Measurements from ENCODE around the gene ABCA10. TPM values are rescaled to one million over a fixed set of nuclear protein-coding genes. Genes with fewer than 3 reads are reported as not detected.
A peak's percentile ranks its signal among the peaks of the same experiment; 100 is the strongest.

ABCA10 gene
- total and polyA plus RNA-seq, 2 of the 8 experiments (the other 6 are each of a cell fraction or from before 2014, with no cell fraction given): not detected

DNA sequence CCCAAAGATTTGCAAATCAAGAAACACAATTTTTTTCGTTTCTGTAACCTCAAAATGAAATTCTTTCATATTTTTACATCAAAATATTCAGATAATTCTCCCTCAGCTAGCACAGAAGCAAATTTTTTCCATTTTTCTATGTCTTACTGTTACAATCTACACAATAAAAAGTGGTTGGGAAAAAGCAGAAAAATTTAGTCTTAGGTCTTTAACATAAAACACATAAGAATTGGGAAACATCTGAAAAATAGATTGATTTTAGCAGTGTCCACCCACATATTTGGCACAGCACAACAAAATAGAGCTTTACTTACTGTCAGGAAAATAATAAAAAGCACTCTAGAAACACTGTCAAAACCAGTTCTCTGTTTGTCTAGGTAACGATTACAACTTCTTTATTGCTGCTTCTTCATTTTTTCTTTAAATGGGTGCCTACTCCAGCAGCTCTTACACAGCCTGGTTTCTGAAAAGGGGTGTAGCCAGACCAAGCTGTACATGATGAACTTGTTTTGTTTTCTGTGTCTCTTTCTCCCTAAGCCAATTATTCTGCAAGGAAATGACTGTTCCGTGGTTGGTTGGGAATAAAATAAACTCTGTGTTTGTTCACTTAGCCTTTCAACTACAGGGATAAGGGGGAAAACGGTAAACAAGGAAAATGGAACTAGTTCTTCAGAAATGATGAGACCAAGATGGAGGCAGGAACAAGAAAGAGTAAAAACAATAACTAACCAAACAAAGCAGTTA is 87.0 kb downstream of the ABCA10 start, which contains the start of gene ABCA6:
ABCA6 (minus strand) TSS at position 465 of the 744 bp plus-strand sequence. CDS start 1,192 bp downstream, outside the sequence.
- no peak within 1 kb of the TSS for H2BK20ac ChIP-seq (ENCODE audit: low read length)
- no peaks in the 10 kb centered on the region for H3K79me1 ChIP-seq (ENCODE audit: low read depth, low read length)
- H3K4ac ChIP-seq (replicated peaks; ENCODE audit: insufficient read length, low read depth, low read length): no peak within 1 kb of the TSS
- H3K36me3 ChIP-seq (ENCODE audit: control insufficient read depth in 2 of 4, insufficient read depth in 4 of 4, low read length in 3 of 4): no peaks in the 10 kb centered on the region
- no peak within 1 kb of the TSS for H3K18ac ChIP-seq (ENCODE audit: extremely low read depth, low read length)
- peak within 1 kb of the TSS; percentile 76; the same call in 1 of the 2 replicates for H2AFZ ChIP-seq (ENCODE audit: low read length)
- H3K56ac ChIP-seq (replicated peaks; ENCODE audit: insufficient read length, low read depth, low read length): no peak within 1 kb of the TSS
- H2BK5ac ChIP-seq (ENCODE audit: low read depth, low read length): no peak within 1 kb of the TSS
- H3K9ac ChIP-seq (replicated peaks in 1 of 4; ENCODE audit: extremely low read depth in 1 of 4, low read depth in 3 of 4, low read length in 3 of 4): no peak within 1 kb of the TSS
- no peaks in the 10 kb centered on the region for H3K27me3 ChIP-seq (replicated peaks in 1 of 4; ENCODE audit: control insufficient read depth in 3 of 4, extremely low read depth in 1 of 4, insufficient read depth in 3 of 4, low read length in 3 of 4)
- DNase-seq (ENCODE audit: low read depth in 1 of 2, low spot score in 2 of 2): no peak
- H3K79me2 ChIP-seq (ENCODE audit: control insufficient read depth in 1 of 2, insufficient read depth in 2 of 2, low read length in 2 of 2): no peaks in the 10 kb centered on the region
- no peak within 1 kb of the TSS for H2BK120ac ChIP-seq (replicated peaks; ENCODE audit: low read depth, low read length)
- no peak within 1 kb of the TSS for H3K14ac ChIP-seq (ENCODE audit: insufficient read length)
- H4K20me1 ChIP-seq (replicated peaks in 1 of 2; ENCODE audit: control insufficient read depth in 1 of 2, insufficient read depth in 2 of 2, low read length in 2 of 2): no peaks in the 10 kb centered on the region
- H3K9me3 ChIP-seq (ENCODE audit: insufficient read depth in 2 of 2, low read depth in 1 of 2, low read length in 1 of 2): no peaks in the 10 kb centered on the region; a peak in 1 of 4 replicates
- H4K8ac ChIP-seq (ENCODE audit: extremely low read depth, insufficient read depth, low read length): no peak within 1 kb of the TSS
- H3K4me2 ChIP-seq (ENCODE audit: insufficient read depth in 1 of 2, low read depth in 2 of 2, low read length in 2 of 2): no peak within 1 kb of the TSS
- H3K4me3 ChIP-seq (ENCODE audit: extremely low read depth in 1 of 4, insufficient read depth in 2 of 4, low read depth in 3 of 4, low read length in 4 of 4): no peak within 1 kb of the TSS
- no peak within 1 kb of the TSS for H3K23ac ChIP-seq (ENCODE audit: insufficient read length)
- no peak within 1 kb of the TSS for H2AK5ac ChIP-seq (ENCODE audit: low read depth, low read length)
- H3K23me2 ChIP-seq (ENCODE audit: low read depth, low read length): no peaks in the 10 kb centered on the region
- no peak for FAIRE-seq
- no peak within 1 kb of the TSS for H3K27ac ChIP-seq (ENCODE audit: low read depth, low read length)
- no peak within 1 kb of the TSS for H4K91ac ChIP-seq (replicated peaks; ENCODE audit: insufficient read length, low read length)
- H2BK15ac ChIP-seq (ENCODE audit: low read length): no peak within 1 kb of the TSS
- ChIA-PET CTCF (ENCODE audit: partially characterized antibody) (interaction anchor here (1.1 kb wide), 1 partner anchor 94 kb away, joined by 3 read pairs; no protein-coding TSS in a partner anchor), POLR2A (ENCODE audit: partially characterized antibody) (no interaction called here)
- H2BK12ac ChIP-seq (ENCODE audit: low read depth, low read length): no peak within 1 kb of the TSS
- TF ChIP-seq GTF2F1 (IDR thresholded peaks at IDR 0.05; ENCODE audit: borderline replicate concordance, low read depth, low read length) (no peak), SIX5 (IDR thresholded peaks at IDR 0.05; ENCODE audit: low read depth, low read length) (no peak), ZNF274 (IDR thresholded peaks at IDR 0.05; ENCODE audit: borderline replicate concordance, extremely low read depth, low read length) (no peak), ASH2L (IDR thresholded peaks at IDR 0.05; ENCODE audit: low read length) (no peak), CHD1 (IDR thresholded peaks at IDR 0.05; ENCODE audit: low read depth, low read length) (no peak), BRCA1 (IDR thresholded peaks at IDR 0.05; ENCODE audit: low read depth, low read length) (no peak), CBX5 (IDR thresholded peaks at IDR 0.05; ENCODE audit: low read depth, low read length) (no peak), SP4 (IDR thresholded peaks at IDR 0.05; ENCODE audit: low read length) (no peak)
- TF ChIP-seq, protein P1, sequence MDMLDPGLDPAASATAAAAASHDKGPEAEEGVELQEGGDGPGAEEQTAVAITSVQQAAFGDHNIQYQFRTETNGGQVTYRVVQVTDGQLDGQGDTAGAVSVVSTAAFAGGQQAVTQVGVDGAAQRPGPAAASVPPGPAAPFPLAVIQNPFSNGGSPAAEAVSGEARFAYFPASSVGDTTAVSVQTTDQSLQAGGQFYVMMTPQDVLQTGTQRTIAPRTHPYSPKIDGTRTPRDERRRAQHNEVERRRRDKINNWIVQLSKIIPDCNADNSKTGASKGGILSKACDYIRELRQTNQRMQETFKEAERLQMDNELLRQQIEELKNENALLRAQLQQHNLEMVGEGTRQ (IDR thresholded peaks at IDR 0.05; ENCODE audit: low read length): no peak
- no peaks in the 10 kb centered on the region for H3K4me1 ChIP-seq (replicated peaks in 1 of 4; ENCODE audit: control insufficient read depth in 3 of 4, insufficient read depth in 4 of 4, low read length in 3 of 4)
- H4K5ac ChIP-seq (ENCODE audit: insufficient read length, low read depth, low read length): no peak within 1 kb of the TSS
- 71% methylated on average over 4 of the region's 4 CpGs; no CpG with 5 or more reads in 1 of the 2 experiments for WGBS, 2 experiments (ENCODE audit: extremely low coverage in 1 of 2, insufficient coverage in 1 of 2, insufficient read length in 1 of 2, insufficient replicate concordance in 2 of 2, low coverage in 1 of 2, low lambda C conversion rate in 2 of 2, missing lambda C conversion rate in 1 of 2)
